Keratinocyte (primary cell): ENCODE data around the gene CDK15.

Experiments used
- CTCF ChIP-seq, 3 experiments: IDR thresholded peaks in 1 of 3; conservative IDR thresholded peaks in 1 of 3; optimal IDR thresholded peaks in 1 of 3; 2 replicates in 2 of 3; 3 replicates in 1 of 3; pipeline versions ENCODE3 to v1.5.1; 2011; ENCODE audit warnings: low read length in 3 of 3, mild to moderate bottlenecking in 3 of 3, moderate library complexity in 2 of 3, control low read depth in 1 of 3, inconsistent platforms in 1 of 3; ENCODE audit not compliant: insufficient read depth in 2 of 3; ENCODE audit errors: extremely low read depth in 1 of 3
- EZH2 ChIP-seq: IDR thresholded peaks from one replicate; pipeline ENCODE4 v1.6.1; 2012; ENCODE audit warnings: inconsistent platforms, mild to moderate bottlenecking, low read length, moderate library complexity

GRCh38 chr2:201888426-201888800 is 82.1 kb downstream of the CDK15 start:
- no peak for TF ChIP-seq CTCF (optimal IDR thresholded peaks at IDR 0.05 in 1 of 3, IDR thresholded peaks at IDR 0.05 in 1 of 3, conservative IDR thresholded peaks at IDR 0.05 in 1 of 3; ENCODE audit: extremely low read depth in 1 of 3, insufficient read depth in 2 of 3, low read length in 3 of 3)
- no peak for TF ChIP-seq EZH2
